A549 (cell line): ENCODE results near the gene MYH15. TPM values are rescaled to one million over a fixed set of nuclear protein-coding genes. Genes with fewer than 3 reads are reported as not detected.

ENCODE experiments used
- ATAC-seq, 2 experiments: fragments of 200-7000 bp in 1 of 2; fragments of >200 bp in 1 of 2; cut with Nextera tagmentation in 1 of 2; cut with Tn5 transposase in 1 of 2; 3 replicates each; pipeline versions ENCODE4 v1.8.0 to v1.9.1; 2018 to 2020; ENCODE audit warnings: mild to moderate bottlenecking in 1 of 2, moderate library complexity in 1 of 2
- CTCF ChIA-PET: fragments of 300-600 bp; sonication (Branson Sonifier 250); formaldehyde crosslinking; extraction: SDS; loops from one replicate; lab custom pipeline; 2021; ENCODE audit warnings: antibody characterized with exemption, inconsistent platforms; lab: Yijun Ruan, JAX
- POLR2A ChIA-PET: fragments of 350-600 bp; formaldehyde crosslinking; extraction: SDS; loops from one replicate; lab custom pipeline; 2021; ENCODE audit warnings: antibody characterized with exemption, inconsistent platforms; lab: Yijun Ruan, JAX
- DNase-seq, 2 experiments: peaks; one replicate each; pipeline versions ENCODE4 v3.0.0 to v3.0.0-alpha.2; 2011 to 2016; ENCODE audit warnings: low read depth in 1 of 2, low spot score in 1 of 2
- FAIRE-seq: peaks from 2 replicates; lab custom pipeline; 2011; peaks lifted over from hg19 to GRCh38; lab: Jason Lieb, UNC
- H3K27ac ChIP-seq, 2 experiments: fragments of >200 bp; sonication (Bioruptor Twin); formaldehyde crosslinking; 3 replicates each; pipeline ENCODE4 v1.5.1; 2016 to 2017
- H3K4me1 ChIP-seq: fragments of >200 bp; sonication (Bioruptor Twin); formaldehyde crosslinking; 3 replicates; pipeline ENCODE4 v1.6.1; 2016
- H3K4me2 ChIP-seq: fragments of >200 bp; sonication (Bioruptor Twin); formaldehyde crosslinking; 3 replicates; pipeline ENCODE4 v1.6.1; 2016
- H3K4me3 ChIP-seq: fragments of >200 bp; sonication (Bioruptor Twin); formaldehyde crosslinking; 3 replicates; pipeline ENCODE4 v1.5.1; 2016
- H3K9me3 ChIP-seq: fragments of >200 bp; sonication (Bioruptor Twin); formaldehyde crosslinking; 3 replicates; pipeline ENCODE4 v1.6.1; 2016
- ATOH8 ChIP-seq: fragments of 250-450 bp; sonication (Bioruptor Pico); IDR thresholded peaks from 2 replicates; pipeline ENCODE4 v1.5.0; 2020; ENCODE audit warnings: low read depth, mild to moderate bottlenecking, moderate library complexity
- EHMT2 ChIP-seq: fragments of 200-600 bp; sonication (generic); IDR thresholded peaks from 2 replicates; pipeline ENCODE4 v1.6.1; 2016; ENCODE audit warnings: antibody characterized with exemption, low read depth, mild to moderate bottlenecking, moderate library complexity
- FOSL2 ChIP-seq, 2 experiments: fragments of 450-650 bp in 1 of 2; fragments of >200 bp in 1 of 2; sonication (Bioruptor Twin) in 1 of 2; formaldehyde crosslinking; IDR thresholded peaks; 2 replicates each; pipeline versions ENCODE4 v1.5.0 to v1.6.1; 2016 to 2020; ENCODE audit warnings: mild to moderate bottlenecking in 1 of 2, moderate library complexity in 1 of 2
- FOXS1 ChIP-seq: fragments of 250-450 bp; sonication (Bioruptor Pico); IDR thresholded peaks from 2 replicates; pipeline ENCODE4 v1.5.0; 2020; ENCODE audit warnings: mild to moderate bottlenecking, moderate library complexity
- GATA3 ChIP-seq: IDR thresholded peaks from 2 replicates; pipeline ENCODE4 v1.6.1; 2012; ENCODE audit warnings: borderline replicate concordance
- HDAC2 ChIP-seq: fragments of 200-600 bp; sonication (generic); IDR thresholded peaks from 2 replicates; pipeline ENCODE4 v1.6.1; 2016
- HES2 ChIP-seq: fragments of >200 bp; sonication (Bioruptor Twin); formaldehyde crosslinking; IDR thresholded peaks from 2 replicates; pipeline ENCODE4 v1.6.1; 2016
- HMGXB4 ChIP-seq: fragments of 250-450 bp; sonication (Bioruptor Pico); IDR thresholded peaks from 2 replicates; pipeline ENCODE4 v1.5.0; 2021; ENCODE audit warnings: mild to moderate bottlenecking, moderate library complexity, borderline replicate concordance
- HOXB13 ChIP-seq: fragments of 250-450 bp; sonication (Bioruptor Pico); IDR thresholded peaks from 2 replicates; pipeline ENCODE4 v1.5.0; 2020; ENCODE audit warnings: low read depth, mild to moderate bottlenecking, moderate library complexity
- JUN ChIP-seq, 2 experiments: fragments of >200 bp; sonication (Bioruptor Twin); formaldehyde crosslinking; IDR thresholded peaks; 2 replicates in 1 of 2; 3 replicates in 1 of 2; pipeline ENCODE4 v1.6.1; 2016 to 2017
- KDM5A ChIP-seq: fragments of 200-600 bp; sonication (generic); IDR thresholded peaks from 2 replicates; pipeline ENCODE4 v1.6.1; 2016; ENCODE audit warnings: antibody characterized with exemption, mild to moderate bottlenecking
- NPAS2 ChIP-seq: fragments of 250-450 bp; sonication (Bioruptor Pico); IDR thresholded peaks from 2 replicates; pipeline ENCODE4 v1.8.0; 2022; ENCODE audit warnings: mild to moderate bottlenecking, moderate library complexity, borderline replicate concordance
- NR3C1 ChIP-seq: fragments of >200 bp; sonication (Bioruptor Twin); formaldehyde crosslinking; IDR thresholded peaks from 3 replicates; pipeline ENCODE4 v1.6.1; 2017
- POLR2A ChIP-seq: IDR thresholded peaks from 2 replicates; pipeline ENCODE4 v1.6.1; 2012; ENCODE audit warnings: mild to moderate bottlenecking, low read length
- RAD21 ChIP-seq, 2 experiments: fragments of >200 bp in 1 of 2; sonication (Bioruptor Twin) in 1 of 2; formaldehyde crosslinking in 1 of 2; IDR thresholded peaks in 1 of 2; conservative IDR thresholded peaks in 1 of 2; 2 replicates in 1 of 2; 3 replicates in 1 of 2; pipeline ENCODE4 v1.6.1; 2012 to 2018; ENCODE audit warnings: inconsistent platforms in 1 of 2
- REST ChIP-seq: fragments of 200-600 bp; sonication (generic); IDR thresholded peaks from 2 replicates; pipeline ENCODE4 v1.6.1; 2016; ENCODE audit warnings: antibody characterized with exemption, mild to moderate bottlenecking, moderate library complexity
- SREBF2 ChIP-seq: fragments of 450-650 bp; IDR thresholded peaks from 2 replicates; pipeline ENCODE4 v1.6.1; 2014; ENCODE audit warnings: mild to moderate bottlenecking, moderate library complexity
- USF2 ChIP-seq: fragments of 450-650 bp; IDR thresholded peaks from 2 replicates; pipeline ENCODE4 v1.6.1; 2014; ENCODE audit warnings: antibody characterized with exemption
- WGBS: methylation state at CpG from one replicate; pipeline ENCODE4 v1.1.6; 2017; ENCODE audit errors: missing lambda C conversion rate; 5-methylcytosine and 5-hydroxymethylcytosine counted together
- polyA plus RNA-seq, 4 experiments: library from polyadenylated mRNA; depleted of rRNA in 3 of 4; stranded (reverse); fragments of >200 nt; fragmentation: RNase III in 1 of 4; extraction: RNeasy Plus Mini Kit Qiagen cat#74134 plus additional on column Dnase treatment in 1 of 4; gene quantifications; 2 replicates in 3 of 4; 3 replicates in 1 of 4; pipeline ENCODE4 v1.2.3, GENCODE V29; 2011 to 2017
- TF ChIP-seq, protein P1 (sequence below): IDR thresholded peaks from 2 replicates; pipeline ENCODE4 v1.6.1; 2012; ENCODE audit warnings: low read depth, borderline replicate concordance
- TF ChIP-seq, protein P2 (sequence below): IDR thresholded peaks from 2 replicates; pipeline ENCODE4 v1.6.1; 2012

Gene MYH15
- polyA plus RNA-seq, 2 of the 4 experiments (the other 2 are of a cell fraction) = 0.39 to 1.7 TPM

GRCh38 chr3:108495717-108496116, 14.7 kb downstream of the MYH15 start:
- Histone ChIP-seq H3K9me3 (no peaks in the 10 kb centered on the region), H3K27ac (no peak overlapping the region), H3K4me1 (no peaks in the 10 kb centered on the region)
- ChIA-PET POLR2A (no interaction called here), CTCF (interaction anchor here (0.6 to 1.2 kb wide), 4 partner anchors 10 to 419 kb away, joined by 3 to 4 read pairs (median 3); no protein-coding TSS in a partner anchor)
- ATAC-seq (no peak), FAIRE-seq (no peak)
- TF ChIP-seq FOXS1 (CRISPR knock-in tag) (no peak), HOXB13 (no peak), KDM5A (no peak), POLR2A (no peak), NPAS2 (no peak), HMGXB4 (CRISPR knock-in tag) (no peak), EHMT2 (no peak), HDAC2 (no peak), ATOH8 (no peak), RAD21 (conservative IDR thresholded peaks at IDR 0.05 in 1 of 2, IDR thresholded peaks at IDR 0.05 in 1 of 2) (no peak), FOSL2 (IDR thresholded peaks at IDR 0.05) (no peak), FOSL2 (CRISPR knock-in tag; IDR thresholded peaks at IDR 0.05) (no peak)
- TF ChIP-seq, protein P1, sequence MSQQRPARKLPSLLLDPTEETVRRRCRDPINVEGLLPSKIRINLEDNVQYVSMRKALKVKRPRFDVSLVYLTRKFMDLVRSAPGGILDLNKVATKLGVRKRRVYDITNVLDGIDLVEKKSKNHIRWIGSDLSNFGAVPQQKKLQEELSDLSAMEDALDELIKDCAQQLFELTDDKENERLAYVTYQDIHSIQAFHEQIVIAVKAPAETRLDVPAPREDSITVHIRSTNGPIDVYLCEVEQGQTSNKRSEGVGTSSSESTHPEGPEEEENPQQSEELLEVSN = no peak
- TF ChIP-seq, all 56 proteins: peak for 0
- WGBS = 39% methylated on average over 6 of the region's 6 CpGs
- Histone ChIP-seq H3K4me3 (no peak overlapping the region), H3K4me2 (no peak overlapping the region)
- no peak for DNase-seq

- Histone ChIP-seq H3K4me2 (no peak overlapping the region), H3K9me3 (no peaks in the 10 kb centered on the region), H3K4me1 (no peaks in the 10 kb centered on the region), H3K4me3 (no peak overlapping the region), H3K27ac (no peak overlapping the region)
- ATAC-seq (no peak), DNase-seq (no peak), FAIRE-seq (no peak)
- TF ChIP-seq SREBF2 = no peak
- TF ChIP-seq REST = no peak
- TF ChIP-seq HES2 = no peak
- no peak for TF ChIP-seq GATA3
- no peak for TF ChIP-seq HOXB13
- TF ChIP-seq, protein P2, sequence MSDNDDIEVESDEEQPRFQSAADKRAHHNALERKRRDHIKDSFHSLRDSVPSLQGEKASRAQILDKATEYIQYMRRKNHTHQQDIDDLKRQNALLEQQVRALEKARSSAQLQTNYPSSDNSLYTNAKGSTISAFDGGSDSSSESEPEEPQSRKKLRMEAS = no peak
- no peak for TF ChIP-seq USF2
- no peak for TF ChIP-seq NR3C1
- no peak for TF ChIP-seq ATOH8
- no peak for TF ChIP-seq JUN (IDR thresholded peaks at IDR 0.05)
- CTCF ChIA-PET = interaction anchor here (0.7 to 6.1 kb wide), 7 partner anchors 10 to 818 kb away, joined by 3 to 96 read pairs (median 3); no protein-coding TSS in a partner anchor
- POLR2A ChIA-PET = no interaction called here
- 84% methylated on average over 3 of the region's 3 CpGs for WGBS
Observed at GRCh38 chr3:108494906-108495531, 15.4 kb downstream of the MYH15 start.
